Femur (tissue), 1 donor: Measurements from ENCODE around the gene RTP1.
"Not testable (repeated sequence)": the region's sequence is repeated elsewhere in the genome, so short reads cannot be mapped to it uniquely, and the experiment has no call there.

Experiments used
- DNase-seq: peaks from one replicate; pipeline ENCODE4 v3.0.0-alpha.2; 2017

The RTP1 gene

GRCh38 chr3:187199463-187200050, 2.3 kb downstream of the RTP1 start:
- not testable (repeated sequence) for DNase-seq

DNA sequence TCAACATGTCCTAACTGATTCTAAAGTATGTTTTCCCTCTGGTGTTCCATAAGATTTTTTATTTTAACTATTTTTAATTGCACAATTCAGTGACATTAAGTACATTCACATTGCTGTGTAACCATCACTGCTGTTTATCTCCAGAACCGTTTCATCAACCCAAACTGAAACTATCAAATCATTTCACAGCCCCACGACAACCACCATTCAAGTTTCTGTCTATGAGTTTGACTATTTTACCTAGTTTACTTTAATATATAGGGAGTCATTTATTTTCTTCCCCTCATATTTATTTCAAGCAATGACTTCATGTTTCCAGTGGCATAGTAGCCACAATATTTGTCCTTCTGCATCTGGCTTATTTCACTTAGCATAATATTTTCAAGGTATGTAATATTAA, 8.4 kb downstream of the RTP1 start:
- DNase-seq: no peak

DNA sequence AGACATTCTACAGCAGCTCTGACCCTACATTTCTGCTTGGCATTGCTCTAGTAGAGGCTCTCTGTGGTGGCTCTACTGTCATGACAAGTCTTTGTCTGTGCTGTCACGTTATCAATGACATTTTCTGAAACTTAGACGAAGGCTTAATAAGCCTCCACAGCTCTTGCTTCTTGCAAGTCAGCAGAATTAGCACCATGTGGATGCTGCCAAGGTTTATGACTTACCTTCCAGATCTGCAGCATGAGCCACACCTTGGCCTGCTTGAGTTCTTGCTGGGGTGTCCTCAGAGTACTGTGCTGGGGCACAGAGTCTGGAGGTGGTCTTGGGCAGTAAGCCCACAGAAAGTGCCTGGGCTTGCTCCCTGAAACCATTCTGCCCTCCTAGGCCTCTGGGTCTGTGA, 9.8 kb downstream of the RTP1 start:
- DNase-seq: no peak

DNA sequence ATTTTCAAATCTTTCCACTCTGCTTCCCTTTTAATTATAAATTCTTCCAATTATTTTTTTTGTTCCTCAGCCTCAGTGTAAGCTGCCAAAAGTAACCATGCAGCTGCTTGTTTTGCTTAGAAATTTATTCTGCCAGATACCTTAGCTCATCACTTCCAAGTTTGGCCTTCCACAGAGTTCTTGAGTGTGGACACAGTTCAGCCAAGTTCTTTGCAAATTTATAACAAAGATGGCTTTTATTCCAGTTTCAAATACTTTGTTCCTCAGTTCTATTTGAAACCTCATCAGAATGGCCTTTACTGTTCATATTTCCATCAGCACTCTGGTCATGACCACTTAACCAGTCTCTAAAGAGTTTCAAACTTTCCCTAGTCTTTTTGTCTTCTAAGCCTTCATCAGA, 10.3 kb downstream of the RTP1 start:
- DNase-seq: no peak

DNA sequence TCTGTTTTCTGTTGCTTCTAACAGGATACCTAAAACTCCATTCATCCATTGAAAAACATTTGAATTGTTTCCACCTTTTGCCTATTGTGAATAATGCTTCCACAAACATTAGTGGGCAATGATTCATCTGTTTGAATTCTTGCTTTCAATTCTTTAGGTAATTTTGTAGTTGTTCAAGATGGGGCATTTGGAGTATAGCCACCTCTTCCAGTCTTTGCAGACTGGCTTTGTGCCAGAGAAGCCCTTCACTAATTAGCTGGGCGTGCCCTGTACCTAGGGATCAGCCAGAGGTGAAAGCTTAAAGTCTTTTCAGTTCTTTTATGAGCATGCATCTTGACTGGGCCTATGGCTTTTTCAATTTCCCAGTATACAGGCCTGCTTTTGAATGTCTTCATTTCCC, 10.9 kb downstream of the RTP1 start:
- DNase-seq: no peak

DNA sequence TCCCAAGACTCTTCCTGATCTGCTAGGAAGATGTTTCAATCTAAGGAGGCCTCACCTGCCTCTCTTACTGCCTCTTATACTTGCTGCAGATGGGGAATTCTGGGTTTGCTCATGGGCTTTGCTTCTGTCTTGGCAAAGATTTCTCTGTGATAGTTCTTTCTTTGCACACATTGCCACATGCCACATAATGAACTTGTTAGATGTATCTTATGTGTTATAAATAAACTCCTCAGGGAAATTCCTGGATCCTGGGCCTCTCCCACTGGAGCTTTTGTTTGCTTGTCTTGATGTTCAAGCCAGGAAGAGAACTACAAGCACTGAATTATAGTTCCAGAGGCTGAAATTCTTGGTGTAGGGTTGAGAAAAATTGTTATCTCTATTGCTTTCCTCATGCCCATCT, 12.2 kb downstream of the RTP1 start:
- DNase-seq: no peak

DNA sequence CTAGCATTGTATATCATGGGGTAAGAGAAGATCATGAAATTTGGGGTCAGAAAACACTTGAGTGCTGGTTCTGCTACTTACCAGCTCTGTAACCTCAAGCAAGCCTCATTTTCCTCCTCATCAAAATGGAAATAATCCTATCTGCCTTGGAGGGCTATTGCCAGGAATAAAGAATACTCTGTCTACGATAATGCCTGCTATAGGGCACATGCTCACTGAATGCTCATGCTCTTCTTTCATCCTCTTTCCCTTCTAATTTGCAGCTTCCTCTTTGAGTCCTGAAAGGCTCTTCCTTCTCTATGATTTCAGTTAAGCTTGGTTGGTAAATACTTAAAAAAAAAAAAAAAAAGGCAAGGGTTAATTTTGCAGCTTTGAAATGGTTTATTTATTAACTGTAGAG, 12.8 kb downstream of the RTP1 start:
- DNase-seq: no peak

DNA sequence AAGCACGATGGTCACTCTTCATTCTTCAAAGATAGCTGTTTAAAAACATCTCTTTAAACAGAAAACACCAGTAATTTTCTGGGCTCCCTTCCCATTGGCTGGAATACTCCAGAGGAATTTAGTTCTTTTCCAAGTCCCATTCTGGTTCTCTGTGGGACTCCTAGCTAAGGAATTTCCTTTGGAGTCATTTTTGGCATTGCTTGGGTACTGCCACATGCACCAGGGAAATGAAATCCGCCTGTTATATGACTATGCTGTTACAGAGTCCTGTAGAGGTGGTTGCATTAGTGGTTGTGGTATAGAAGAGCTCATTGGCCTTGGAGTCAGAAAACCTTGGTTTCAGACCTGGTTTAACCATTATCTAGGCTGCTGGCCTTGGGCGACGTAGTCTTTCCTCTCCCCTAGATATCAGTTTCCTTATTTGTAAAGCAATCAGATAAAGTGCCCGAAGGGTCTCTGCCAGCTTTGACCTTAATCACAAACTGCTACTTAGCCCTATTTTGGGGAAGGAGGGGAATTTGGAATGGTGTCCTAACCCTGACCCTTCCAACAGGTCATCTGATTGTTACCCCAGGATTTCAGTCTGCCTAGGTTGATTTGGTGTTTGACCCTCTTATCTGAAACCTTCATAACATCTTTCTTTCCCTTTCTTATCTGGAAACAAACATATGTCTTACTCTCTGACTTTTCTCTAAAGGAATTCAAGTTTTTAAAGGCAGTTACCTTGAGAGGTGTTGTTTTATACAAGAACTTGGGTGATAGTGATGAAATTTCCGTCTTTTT, 13.4 kb downstream of the RTP1 start:
- no peak for DNase-seq

DNA sequence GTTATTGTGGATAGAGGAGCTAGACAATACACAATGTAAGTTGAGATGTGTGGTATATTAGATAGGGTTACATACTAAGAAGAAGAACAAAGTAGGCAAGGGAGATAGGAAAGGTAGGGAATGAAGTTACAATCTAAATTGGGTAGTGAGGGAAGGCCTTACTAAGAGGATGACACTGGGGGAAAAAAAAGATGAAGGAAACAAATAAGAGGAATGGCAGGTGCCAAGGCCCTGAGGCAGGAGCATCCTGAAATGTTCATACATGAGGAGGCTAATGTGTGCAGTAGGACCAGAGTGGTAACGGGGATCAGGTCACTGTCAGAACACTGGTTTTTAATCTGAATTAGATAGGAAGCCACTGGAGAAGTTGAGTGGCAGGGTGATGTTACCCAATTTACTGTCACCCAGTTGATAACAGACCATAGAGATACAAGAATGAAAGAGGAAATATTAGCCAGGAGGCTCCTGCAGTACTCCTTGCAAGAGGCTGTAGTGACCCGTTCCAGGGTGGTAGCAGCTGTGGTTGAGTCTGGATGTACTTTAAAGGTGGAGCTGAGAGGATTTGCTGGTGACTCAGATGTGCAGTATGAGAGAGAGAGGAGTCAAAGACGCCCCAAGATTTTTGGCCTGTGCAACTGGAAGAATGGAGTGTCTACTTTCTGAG, 14.4 kb downstream of the RTP1 start:
- no peak for DNase-seq

GRCh38 chr3:187212196-187212545, 14.9 kb downstream of the RTP1 start:
- DNase-seq: no peak

GRCh38 chr3:187212705-187213104, 15.4 kb downstream of the RTP1 start:
- no peak for DNase-seq

DNA sequence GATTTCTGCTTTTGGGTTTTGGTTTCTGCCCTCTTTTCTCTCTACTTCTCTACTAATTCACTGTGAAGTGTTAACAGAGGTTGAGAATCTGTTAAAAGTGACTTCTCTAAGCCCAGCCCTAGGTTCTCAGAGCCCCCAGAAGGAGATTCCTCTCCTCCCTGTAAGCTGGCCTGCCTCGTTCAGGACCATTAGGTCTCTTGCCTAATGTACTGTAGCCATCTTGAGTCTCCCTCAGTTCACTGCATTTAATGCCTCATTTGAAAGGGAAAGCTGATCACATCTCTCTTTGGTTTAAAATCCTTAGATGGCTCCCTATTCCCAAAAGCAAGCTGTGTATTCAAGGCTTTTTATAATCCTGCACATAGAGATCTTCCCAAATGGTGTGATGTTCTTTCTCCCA, 16.3 kb downstream of the RTP1 start:
- DNase-seq: no peak

DNA sequence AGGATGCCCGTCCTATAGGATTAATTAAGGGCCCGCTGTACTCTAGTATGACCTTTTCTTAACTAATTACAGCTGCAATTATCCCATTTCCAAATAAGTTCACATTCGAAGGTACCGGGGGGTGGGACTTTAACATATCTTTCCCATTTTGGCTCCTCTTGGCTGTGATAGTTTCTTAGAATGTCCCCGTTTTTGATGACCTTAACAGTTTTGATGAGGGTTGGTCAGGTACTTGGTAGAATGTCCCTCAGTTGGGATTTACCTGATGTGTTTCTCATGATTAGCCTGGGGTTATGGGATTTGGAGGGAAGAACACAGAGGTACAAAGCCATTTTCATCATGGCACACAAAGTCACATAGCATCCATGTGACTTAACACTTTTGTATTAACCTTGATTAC, 18.2 kb downstream of the RTP1 start:
- no peak for DNase-seq

DNA sequence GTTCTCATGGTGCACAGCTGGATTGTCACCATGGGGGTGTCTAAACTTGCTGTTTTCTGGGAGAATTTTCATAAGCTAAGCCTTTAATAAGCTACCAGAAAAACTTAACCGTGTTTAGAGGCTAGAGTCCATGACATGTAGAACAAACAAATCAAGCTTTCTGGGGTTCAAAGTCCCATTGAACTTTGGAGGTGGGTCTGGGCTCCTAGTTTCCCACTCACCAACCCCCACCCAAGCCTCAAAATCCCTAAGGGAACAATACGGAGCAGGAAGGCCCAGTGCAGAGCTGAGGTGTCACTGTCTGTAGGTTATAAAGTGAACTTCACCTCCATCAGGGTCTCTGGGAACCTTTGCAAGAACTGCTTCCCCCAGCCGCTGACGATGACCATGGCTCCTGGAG, 25.5 kb downstream of the RTP1 start:
- no peak for DNase-seq

DNA sequence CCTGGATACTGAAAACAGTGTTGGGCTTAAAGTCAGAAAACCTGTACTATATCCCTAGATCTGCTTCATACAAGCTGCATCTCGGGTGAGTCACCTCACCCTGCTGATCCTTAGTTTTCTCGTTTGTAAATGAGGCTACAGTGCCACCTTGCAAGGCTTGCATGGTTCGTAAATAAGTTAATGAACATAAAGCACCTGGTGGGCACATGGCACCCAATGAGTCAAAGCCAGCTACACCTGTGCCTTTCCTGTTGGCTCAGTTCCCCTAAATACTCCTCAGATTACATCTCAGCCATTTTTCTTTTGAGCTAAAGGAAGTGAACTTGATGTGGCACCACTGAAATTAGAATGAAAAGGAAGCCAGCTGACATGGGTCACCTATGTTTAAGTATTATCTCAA, 26.5 kb downstream of the RTP1 start:
- no peak for DNase-seq

GRCh38 chr3:187227658-187228258, 30.5 kb downstream of the RTP1 start:
- DNase-seq: no peak

DNA sequence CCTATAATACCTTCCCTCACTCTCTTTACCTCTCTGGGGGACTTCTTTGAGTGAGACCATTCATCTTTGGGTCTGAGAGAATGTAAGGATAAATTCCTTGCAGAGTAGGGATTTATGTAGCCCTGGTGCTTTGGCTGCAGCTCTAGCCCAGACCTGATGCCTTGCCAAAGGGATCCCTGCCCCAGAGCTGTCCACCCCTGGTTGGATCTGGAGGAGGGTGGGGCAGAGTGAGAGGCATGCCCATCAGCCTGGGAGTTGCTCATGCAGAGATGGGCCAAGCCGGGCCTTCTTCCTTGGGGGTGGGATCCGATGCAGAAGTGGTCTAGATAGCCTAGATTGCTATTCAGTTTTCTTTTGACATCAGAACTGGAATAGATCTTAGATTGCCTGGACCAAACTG, 31.5 kb downstream of the RTP1 start:
- DNase-seq: no peak

DNA sequence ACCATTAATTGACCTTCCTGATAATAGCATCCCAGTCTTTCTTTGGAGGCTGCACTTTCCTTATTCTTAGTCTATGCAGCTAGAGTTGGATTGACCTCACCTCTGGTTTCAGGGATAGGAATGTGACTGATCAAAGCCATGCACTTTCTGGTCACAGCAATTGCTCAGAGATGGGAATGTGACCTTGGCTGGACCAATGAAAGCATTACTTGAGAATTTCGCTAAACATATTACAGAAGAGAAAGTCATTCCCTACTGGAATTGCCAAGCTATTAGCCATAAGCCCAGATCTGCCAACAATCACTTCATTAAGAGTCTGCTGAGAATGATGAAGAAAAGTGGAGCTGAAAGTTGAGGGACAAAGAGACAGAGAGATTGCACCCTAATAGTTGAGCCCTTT, 32.7 kb downstream of the RTP1 start:
- DNase-seq: no peak

DNA sequence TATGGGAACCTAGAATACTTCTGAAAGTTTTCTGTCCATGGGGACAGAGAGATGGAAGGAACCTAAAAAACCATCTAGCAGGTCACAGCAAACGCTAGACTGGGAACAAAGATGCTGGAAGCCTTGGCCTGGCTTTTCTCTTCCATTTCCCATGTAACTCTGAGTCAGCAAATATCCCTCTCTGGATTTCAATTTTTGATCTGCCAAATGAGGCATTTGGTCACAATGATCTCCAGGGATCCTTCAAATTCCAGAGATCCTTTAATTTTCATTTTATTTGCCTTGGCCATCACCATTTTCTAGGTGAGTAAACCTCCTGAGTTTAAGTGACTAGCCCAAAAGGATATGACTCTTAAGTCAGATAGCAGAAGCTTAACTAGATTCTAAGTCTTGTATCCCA, 39.7 kb downstream of the RTP1 start:
- no peak for DNase-seq

DNA sequence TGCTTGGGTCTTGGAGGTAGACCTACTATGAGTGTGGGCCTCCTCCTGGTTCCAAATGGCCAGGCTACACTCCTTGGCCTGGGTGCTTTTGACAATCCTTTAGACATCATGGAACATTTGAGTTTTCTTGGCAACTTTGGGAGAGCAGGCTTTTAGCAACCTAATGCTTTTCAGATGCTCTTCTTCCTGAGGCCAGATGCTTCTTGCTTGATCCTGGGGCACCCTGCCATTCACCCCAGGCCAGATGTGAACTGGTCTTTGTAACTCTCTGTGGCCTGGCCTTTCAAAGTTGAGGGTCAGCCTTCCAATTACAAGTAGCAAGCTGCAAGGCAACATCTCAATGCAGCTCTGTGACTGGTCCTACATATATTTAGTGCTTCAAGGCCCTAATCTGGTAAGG, 40.5 kb downstream of the RTP1 start:
- no peak for DNase-seq

GRCh38 chr3:187238239-187238638, 41.0 kb downstream of the RTP1 start:
- DNase-seq: no peak

DNA sequence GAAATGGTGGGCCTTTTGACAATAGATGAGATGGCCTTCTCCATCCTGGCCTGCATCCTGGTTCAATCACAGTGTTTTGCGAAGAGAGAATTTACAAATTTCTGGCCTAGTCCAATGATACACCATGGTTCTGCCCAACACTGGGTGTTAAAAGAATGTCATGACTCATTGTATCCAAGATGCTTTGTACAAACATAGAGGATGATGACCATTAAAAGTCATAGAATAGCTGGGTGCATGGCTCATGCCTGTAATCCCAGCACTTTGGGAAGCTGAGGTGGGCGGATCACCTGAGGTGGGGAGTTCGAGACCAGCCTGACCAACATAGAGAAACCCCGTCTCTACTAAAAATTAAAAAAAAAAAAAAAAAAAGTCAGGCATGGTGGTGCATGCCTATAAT, 41.5 kb downstream of the RTP1 start:
- not testable (repeated sequence) for DNase-seq

- DNase-seq: no peak
These were observed 45.1 kb downstream of the RTP1 start for GRCh38 chr3:187242435-187242834.

- no peak for DNase-seq
These were observed 45.6 kb downstream of the RTP1 start for GRCh38 chr3:187242900-187243299.
